Keratinocyte (primary cell): ENCODE results near the gene FATE1. TPM values are rescaled to one million over a fixed set of nuclear protein-coding genes. Genes with fewer than 3 reads are reported as not detected.

ENCODE experiments used
- DNase-seq: peaks from one replicate; pipeline ENCODE4 v3.0.0-alpha.2; 2011; ENCODE audit warnings: low read depth, missing footprints, low spot score
- FAIRE-seq: peaks from 2 replicates; lab custom pipeline; 2011; peaks lifted over from hg19 to GRCh38; lab: Jason Lieb, UNC
- H2AFZ ChIP-seq: 2 replicates; pipeline ENCODE4 v1.6.0; 2012; ENCODE audit warnings: low read length, control low read depth, inconsistent platforms; ENCODE audit not compliant: control insufficient read depth
- H3K27ac ChIP-seq: 2 replicates; pipeline ENCODE4 v1.5.1; 2011; ENCODE audit warnings: low read length; ENCODE audit not compliant: control insufficient read depth, insufficient read depth
- H3K27me3 ChIP-seq: 3 replicates; pipeline ENCODE4 v1.6.0; 2011; ENCODE audit warnings: low read length; ENCODE audit not compliant: control insufficient read depth, insufficient read depth; ENCODE audit errors: extremely low read depth
- H3K36me3 ChIP-seq, 2 experiments: 2 replicates in 1 of 2; 3 replicates in 1 of 2; pipeline ENCODE4 v1.5.1; 2011; ENCODE audit warnings: low read length in 2 of 2, mild to moderate bottlenecking in 1 of 2; ENCODE audit not compliant: control insufficient read depth in 2 of 2, insufficient read depth in 2 of 2; ENCODE audit errors: extremely low read depth in 1 of 2
- H3K4me1 ChIP-seq: 3 replicates; pipeline ENCODE4 v1.5.1; 2011; ENCODE audit warnings: low read length; ENCODE audit not compliant: control insufficient read depth, insufficient read depth; ENCODE audit errors: extremely low read depth
- H3K4me2 ChIP-seq: 3 replicates; pipeline ENCODE4 v1.6.0; 2011; ENCODE audit warnings: low read depth, low read length; ENCODE audit not compliant: control insufficient read depth, insufficient read depth; ENCODE audit errors: extremely low read depth
- H3K4me3 ChIP-seq, 3 experiments: fragments of 200-600 bp in 1 of 3; sonication (generic) in 1 of 3; 2 replicates in 2 of 3; 3 replicates in 1 of 3; pipeline ENCODE4 v1.5.1; 2011 to 2016; ENCODE audit warnings: low read length in 3 of 3, mild to moderate bottlenecking in 3 of 3, control low read depth in 2 of 3, inconsistent platforms in 1 of 3, low read depth in 1 of 3, mixed read lengths in 1 of 3, mixed run types in 1 of 3, moderate library complexity in 1 of 3; ENCODE audit not compliant: control insufficient read depth in 2 of 3, insufficient read depth in 2 of 3; ENCODE audit errors: extremely low read depth in 1 of 3
- H3K79me2 ChIP-seq: 2 replicates; pipeline ENCODE4 v1.6.0; 2012; ENCODE audit warnings: low read length; ENCODE audit not compliant: control insufficient read depth, insufficient read depth
- H3K9ac ChIP-seq: 3 replicates; pipeline ENCODE4 v1.6.0; 2011; ENCODE audit warnings: low read length; ENCODE audit not compliant: control insufficient read depth, insufficient read depth; ENCODE audit errors: extremely low read depth
- H3K9me1 ChIP-seq: 3 replicates; pipeline ENCODE4 v1.6.0; 2011; ENCODE audit warnings: low read length; ENCODE audit not compliant: control insufficient read depth, insufficient read depth; ENCODE audit errors: extremely low read depth
- H3K9me3 ChIP-seq: 2 replicates; pipeline ENCODE4 v1.5.1; 2012; ENCODE audit warnings: low read depth, low read length; ENCODE audit not compliant: control insufficient read depth
- H4K20me1 ChIP-seq: 3 replicates; pipeline ENCODE4 v1.6.0; 2011; ENCODE audit warnings: low read length; ENCODE audit not compliant: control insufficient read depth, insufficient read depth; ENCODE audit errors: extremely low read depth
- EZH2 ChIP-seq: IDR thresholded peaks from one replicate; pipeline ENCODE4 v1.6.1; 2012; ENCODE audit warnings: inconsistent platforms, mild to moderate bottlenecking, low read length, moderate library complexity
- dilution Hi-C: fragments of 300-500 bp; cut with MboI; formaldehyde crosslinking; loops from one replicate; pipeline ENCODE4 v1.7.0; 2020; ENCODE audit warnings: low sequenced_read_pairs; ENCODE audit not compliant: extremely low pct_ligation_motif_present
- polyA plus RNA-seq, 5 experiments: library from polyadenylated mRNA; depleted of rRNA in 3 of 5; stranded (reverse) in 3 of 5; stranded (forward) in 1 of 5; unstranded in 1 of 5; fragments of >200 nt; gene quantifications; 1 replicate in 1 of 5; 2 replicates in 3 of 5; 3 replicates in 1 of 5; pipeline versions ENCODE4 v1.2.1 to v1.2.3, GENCODE V29; 2011 to 2012; ENCODE audit warnings: missing spikeins in 2 of 5, low read depth in 1 of 5, low replicate concordance in 1 of 5
- TF ChIP-seq, protein P1 (sequence below), 3 experiments: IDR thresholded peaks in 1 of 3; conservative IDR thresholded peaks in 1 of 3; optimal IDR thresholded peaks in 1 of 3; 2 replicates in 2 of 3; 3 replicates in 1 of 3; pipeline versions ENCODE3 to v1.5.1; 2011; ENCODE audit warnings: low read length in 3 of 3, mild to moderate bottlenecking in 3 of 3, moderate library complexity in 2 of 3, control low read depth in 1 of 3, inconsistent platforms in 1 of 3; ENCODE audit not compliant: insufficient read depth in 2 of 3; ENCODE audit errors: extremely low read depth in 1 of 3

Gene FATE1
- polyA plus RNA-seq, 1 donor (not counting 4 experiments of a cell fraction or from before 2014, with no cell fraction given) = not detected

GRCh38 chrX:151735219-151735618 lies 19.4 kb downstream of the FATE1 start:
- dilution Hi-C loops = loop anchor here (25.0 kb wide), 1 partner anchor 902 kb away; the partner anchor contains the start of gene GABRQ
- Histone ChIP-seq H3K4me2 (no peak overlapping the region), H3K9me1 (no peaks in the 10 kb centered on the region), H3K4me1 (no peaks in the 10 kb centered on the region), H3K4me3 (no peak overlapping the region), H2AFZ (no peak overlapping the region), H3K36me3 (no peaks in the 10 kb centered on the region), H3K9ac (no peak overlapping the region), H3K27me3 (peaks cover 6% of the 10 kb centered on the region), H3K27ac (no peak overlapping the region), H3K79me2 (no peaks in the 10 kb centered on the region), H3K9me3 (no peaks in the 10 kb centered on the region), H4K20me1 (no peaks in the 10 kb centered on the region)
- no peak for FAIRE-seq
- no peak for TF ChIP-seq EZH2
- TF ChIP-seq, protein P1, sequence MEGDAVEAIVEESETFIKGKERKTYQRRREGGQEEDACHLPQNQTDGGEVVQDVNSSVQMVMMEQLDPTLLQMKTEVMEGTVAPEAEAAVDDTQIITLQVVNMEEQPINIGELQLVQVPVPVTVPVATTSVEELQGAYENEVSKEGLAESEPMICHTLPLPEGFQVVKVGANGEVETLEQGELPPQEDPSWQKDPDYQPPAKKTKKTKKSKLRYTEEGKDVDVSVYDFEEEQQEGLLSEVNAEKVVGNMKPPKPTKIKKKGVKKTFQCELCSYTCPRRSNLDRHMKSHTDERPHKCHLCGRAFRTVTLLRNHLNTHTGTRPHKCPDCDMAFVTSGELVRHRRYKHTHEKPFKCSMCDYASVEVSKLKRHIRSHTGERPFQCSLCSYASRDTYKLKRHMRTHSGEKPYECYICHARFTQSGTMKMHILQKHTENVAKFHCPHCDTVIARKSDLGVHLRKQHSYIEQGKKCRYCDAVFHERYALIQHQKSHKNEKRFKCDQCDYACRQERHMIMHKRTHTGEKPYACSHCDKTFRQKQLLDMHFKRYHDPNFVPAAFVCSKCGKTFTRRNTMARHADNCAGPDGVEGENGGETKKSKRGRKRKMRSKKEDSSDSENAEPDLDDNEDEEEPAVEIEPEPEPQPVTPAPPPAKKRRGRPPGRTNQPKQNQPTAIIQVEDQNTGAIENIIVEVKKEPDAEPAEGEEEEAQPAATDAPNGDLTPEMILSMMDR (optimal IDR thresholded peaks at IDR 0.05 in 1 of 3, IDR thresholded peaks at IDR 0.05 in 1 of 3, conservative IDR thresholded peaks at IDR 0.05 in 1 of 3; ENCODE audit: extremely low read depth in 1 of 3, insufficient read depth in 2 of 3, low read length in 3 of 3) = no peak
- DNase-seq = no peak

- TF ChIP-seq EZH2 = no peak
- TF ChIP-seq, protein P1 (optimal IDR thresholded peaks at IDR 0.05 in 1 of 3, IDR thresholded peaks at IDR 0.05 in 1 of 3, conservative IDR thresholded peaks at IDR 0.05 in 1 of 3; ENCODE audit: extremely low read depth in 1 of 3, insufficient read depth in 2 of 3, low read length in 3 of 3) = no peak
- Histone ChIP-seq H2AFZ (no peak overlapping the region), H3K36me3 (no peaks in the 10 kb centered on the region), H3K4me2 (no peak overlapping the region), H3K27me3 (peaks cover 6% of the 10 kb centered on the region), H3K4me3 (no peak overlapping the region), H3K79me2 (no peaks in the 10 kb centered on the region), H4K20me1 (no peaks in the 10 kb centered on the region), H3K4me1 (no peaks in the 10 kb centered on the region), H3K9me3 (no peaks in the 10 kb centered on the region), H3K9ac (no peak overlapping the region), H3K9me1 (no peaks in the 10 kb centered on the region), H3K27ac (no peak overlapping the region)
- dilution Hi-C loops = loop anchor here (25.0 kb wide), 1 partner anchor 901 kb away; the partner anchor contains the start of gene GABRQ
- DNase-seq = no peak
- no peak for FAIRE-seq
Observed at GRCh38 chrX:151736685-151737084, 20.9 kb downstream of the FATE1 start.
